ENCODE data around the gene TMPRSS3. TPM values are rescaled to one million over a fixed set of nuclear protein-coding genes. Genes with fewer than 3 reads are reported as not detected.
A peak's percentile ranks its signal among the peaks of the same experiment; 100 is the strongest.

Gene TMPRSS3
- total and polyA plus RNA-seq, 2 donors (not counting 1 experiment from before 2014, with no cell fraction given): 0.10 to 0.12 TPM

- no peaks in the 10 kb centered on the region for H3K9me3 Mint-ChIP-seq (ENCODE audit: insufficient read depth)
- TF ChIP-seq EZH2 (IDR thresholded peaks at IDR 0.05; ENCODE audit: borderline replicate concordance, insufficient read depth, low read depth, low read length, poor library complexity, severe bottlenecking): no peak
- no peak for TF ChIP-seq CTCF (IDR thresholded peaks at IDR 0.05)
- H3K9ac ChIP-seq (ENCODE audit: low read length): no peak overlapping the region
- no peak overlapping the region for H3K4me2 ChIP-seq (replicated peaks; ENCODE audit: low read depth, low read length, poor library complexity, severe bottlenecking)
- H2AFZ ChIP-seq (ENCODE audit: insufficient read depth, low read depth, low read length, poor library complexity, severe bottlenecking): no peak overlapping the region
- H3K27me3 ChIP-seq (replicated peaks in 1 of 4; ENCODE audit: control extremely low read depth in 1 of 4, control insufficient read depth in 3 of 4, insufficient read depth in 4 of 4, low read length in 3 of 4): peaks cover 0 to 7% (median 1%) of the 10 kb centered on the region in 4 experiments
- 93% methylated on average over 30 of the region's 30 CpGs for WGBS (ENCODE audit: insufficient coverage)
- no peaks in the 10 kb centered on the region for H3K4me1 Mint-ChIP-seq
- no peaks in the 10 kb centered on the region for H3K4me1 ChIP-seq (ENCODE audit: control insufficient read depth in 2 of 2, insufficient read depth in 2 of 2, low read length in 2 of 2)
- peaks cover 0 to 2% (median 0%) of the 10 kb centered on the region in 3 donors for H3K9me3 ChIP-seq (ENCODE audit: control extremely low read depth in 1 of 3, control insufficient read depth in 2 of 3, insufficient read depth in 1 of 3, low read length in 2 of 3)
- H3K27me3 Mint-ChIP-seq: no peaks in the 10 kb centered on the region
- no peak for ATAC-seq (ENCODE audit: low read depth)
- no peak overlapping the region for H3K4me3 Mint-ChIP-seq
- DNase-seq: no peak
- ChIA-PET POLR2A (no interaction called here), CTCF (no interaction called here)
- H3K36me3 ChIP-seq (replicated peaks in 1 of 2; ENCODE audit: control extremely low read depth in 1 of 2, control insufficient read depth in 1 of 2, extremely low read depth in 1 of 2, insufficient read depth in 2 of 2, low read length in 1 of 2): no peaks in the 10 kb centered on the region
- H3K4me3 ChIP-seq (ENCODE audit: control extremely low read depth in 1 of 5, extremely low read depth in 1 of 5, insufficient read depth in 1 of 5, low read depth in 2 of 5, low read length in 4 of 5): no peak overlapping the region
- peak overlapping the region; percentile 26 for H3K27ac Mint-ChIP-seq
- intact Hi-C loops (cut with micrococcal nuclease): no loop called here
- no peak overlapping the region for H3K27ac ChIP-seq (ENCODE audit: low read length in 2 of 2)
- no peaks in the 10 kb centered on the region for H4K20me1 ChIP-seq (ENCODE audit: control insufficient read depth, insufficient read depth, low read length, poor library complexity, severe bottlenecking)
- H3K79me2 ChIP-seq (ENCODE audit: control insufficient read depth, insufficient read depth, low read length): no peaks in the 10 kb centered on the region
Observed at GRCh38 chr21:42346866-42347600, 48.8 kb downstream of the TMPRSS3 start.

GRCh38 chr21:42346441-42346840, 49.4 kb downstream of the TMPRSS3 start:
- ChIA-PET CTCF (no interaction called here), POLR2A (no interaction called here)
- no peak for ATAC-seq (ENCODE audit: low read depth)
- Mint-ChIP-seq H3K4me1 (no peaks in the 10 kb centered on the region), H3K27ac (no peak overlapping the region), H3K27me3 (no peaks in the 10 kb centered on the region), H3K9me3 (ENCODE audit: insufficient read depth) (no peaks in the 10 kb centered on the region), H3K4me3 (no peak overlapping the region)
- Histone ChIP-seq H3K4me1 (ENCODE audit: control insufficient read depth in 2 of 2, insufficient read depth in 2 of 2, low read length in 2 of 2) (no peaks in the 10 kb centered on the region), H3K4me3 (ENCODE audit: control extremely low read depth in 1 of 5, extremely low read depth in 1 of 5, insufficient read depth in 1 of 5, low read depth in 2 of 5, low read length in 4 of 5) (no peak overlapping the region), H3K9me3 (ENCODE audit: control extremely low read depth in 1 of 3, control insufficient read depth in 2 of 3, insufficient read depth in 1 of 3, low read length in 2 of 3) (peaks cover 0 to 2% (median 0%) of the 10 kb centered on the region in 3 donors), H3K27me3 (replicated peaks in 1 of 4; ENCODE audit: control extremely low read depth in 1 of 4, control insufficient read depth in 3 of 4, insufficient read depth in 4 of 4, low read length in 3 of 4) (peaks cover 0 to 7% (median 1%) of the 10 kb centered on the region in 4 experiments), H3K27ac (ENCODE audit: low read length in 2 of 2) (no peak overlapping the region), H3K36me3 (replicated peaks in 1 of 2; ENCODE audit: control extremely low read depth in 1 of 2, control insufficient read depth in 1 of 2, extremely low read depth in 1 of 2, insufficient read depth in 2 of 2, low read length in 1 of 2) (no peaks in the 10 kb centered on the region), H3K4me2 (replicated peaks; ENCODE audit: low read depth, low read length, poor library complexity, severe bottlenecking) (no peak overlapping the region), H3K9ac (ENCODE audit: low read length) (no peak overlapping the region), H3K79me2 (ENCODE audit: control insufficient read depth, insufficient read depth, low read length) (no peaks in the 10 kb centered on the region), H2AFZ (ENCODE audit: insufficient read depth, low read depth, low read length, poor library complexity, severe bottlenecking) (no peak overlapping the region), H4K20me1 (ENCODE audit: control insufficient read depth, insufficient read depth, low read length, poor library complexity, severe bottlenecking) (no peaks in the 10 kb centered on the region)
- 98% methylated on average over 5 of the region's 9 CpGs for WGBS (ENCODE audit: insufficient coverage)
- TF ChIP-seq CTCF (IDR thresholded peaks at IDR 0.05) (no peak), EZH2 (IDR thresholded peaks at IDR 0.05; ENCODE audit: borderline replicate concordance, insufficient read depth, low read depth, low read length, poor library complexity, severe bottlenecking) (no peak)
- intact Hi-C loops (cut with micrococcal nuclease): no loop called here
- no peak for DNase-seq

All from B cell (primary cell).